Measurements from ENCODE around the gene P2RY11.

DNA sequence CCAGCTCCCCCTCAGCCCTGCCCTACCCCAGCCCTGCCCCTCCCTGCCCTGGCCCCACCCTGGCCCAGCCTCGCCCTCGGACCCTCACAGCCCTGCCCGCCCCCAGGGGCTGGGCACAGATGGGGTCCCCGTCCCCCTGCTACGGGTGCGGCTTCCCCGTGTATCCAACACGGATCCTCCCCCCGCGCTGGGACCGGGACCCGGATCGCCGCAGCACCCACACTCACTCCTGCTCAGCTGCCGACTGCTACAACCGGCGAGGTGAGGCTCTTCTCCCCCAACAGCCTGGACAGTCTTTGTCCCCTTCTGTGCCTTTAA lies 20.2 kb upstream of the P2RY11 start:
- TF ChIP-seq, protein P1, sequence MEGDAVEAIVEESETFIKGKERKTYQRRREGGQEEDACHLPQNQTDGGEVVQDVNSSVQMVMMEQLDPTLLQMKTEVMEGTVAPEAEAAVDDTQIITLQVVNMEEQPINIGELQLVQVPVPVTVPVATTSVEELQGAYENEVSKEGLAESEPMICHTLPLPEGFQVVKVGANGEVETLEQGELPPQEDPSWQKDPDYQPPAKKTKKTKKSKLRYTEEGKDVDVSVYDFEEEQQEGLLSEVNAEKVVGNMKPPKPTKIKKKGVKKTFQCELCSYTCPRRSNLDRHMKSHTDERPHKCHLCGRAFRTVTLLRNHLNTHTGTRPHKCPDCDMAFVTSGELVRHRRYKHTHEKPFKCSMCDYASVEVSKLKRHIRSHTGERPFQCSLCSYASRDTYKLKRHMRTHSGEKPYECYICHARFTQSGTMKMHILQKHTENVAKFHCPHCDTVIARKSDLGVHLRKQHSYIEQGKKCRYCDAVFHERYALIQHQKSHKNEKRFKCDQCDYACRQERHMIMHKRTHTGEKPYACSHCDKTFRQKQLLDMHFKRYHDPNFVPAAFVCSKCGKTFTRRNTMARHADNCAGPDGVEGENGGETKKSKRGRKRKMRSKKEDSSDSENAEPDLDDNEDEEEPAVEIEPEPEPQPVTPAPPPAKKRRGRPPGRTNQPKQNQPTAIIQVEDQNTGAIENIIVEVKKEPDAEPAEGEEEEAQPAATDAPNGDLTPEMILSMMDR (IDR thresholded peaks at IDR 0.05), result no peak
- no peak for TF ChIP-seq POLR2A (IDR thresholded peaks at IDR 0.05)

Data from esophagus squamous epithelium (tissue), 4 donors.